Endothelial cell of umbilical vein (primary cell): ENCODE data around the gene HMBS.

Experiments
- CTCF ChIP-seq, 2 donors: IDR thresholded peaks; 1 replicate in 1 of 2; 2 replicates in 1 of 2; pipeline ENCODE4 v1.5.1; 2011; ENCODE audit warnings: low read length in 2 of 2, mild to moderate bottlenecking in 2 of 2, moderate library complexity in 2 of 2, control low read depth in 1 of 2, inconsistent platforms in 1 of 2, low read depth in 1 of 2; ENCODE audit not compliant: insufficient read depth in 1 of 2; ENCODE audit errors: extremely low read depth in 1 of 2
- EZH2 ChIP-seq: IDR thresholded peaks from 2 replicates; pipeline ENCODE4 v1.6.1; 2012; ENCODE audit warnings: borderline replicate concordance, low read depth, mild to moderate bottlenecking, moderate library complexity, low read length, inconsistent platforms; ENCODE audit not compliant: severe bottlenecking
- FOS ChIP-seq: IDR thresholded peaks from 2 replicates; pipeline ENCODE4 v1.6.1; 2011; ENCODE audit warnings: mild to moderate bottlenecking, low read length, moderate library complexity, borderline replicate concordance; ENCODE audit not compliant: insufficient read depth
- MYC ChIP-seq: IDR thresholded peaks from one replicate; pipeline ENCODE4 v1.6.1; 2011; ENCODE audit warnings: mild to moderate bottlenecking, low read depth, low read length
- POLR2A ChIP-seq: IDR thresholded peaks from 2 replicates; pipeline ENCODE4 v1.6.1; 2012; ENCODE audit warnings: low read depth, mild to moderate bottlenecking, control low read depth, low read length
- POLR2AphosphoS5 ChIP-seq: IDR thresholded peaks from 2 replicates; pipeline ENCODE4 v1.6.1; 2012; ENCODE audit warnings: low read depth, mild to moderate bottlenecking, control low read depth, low read length, moderate library complexity; ENCODE audit not compliant: insufficient read depth

- no peak for TF ChIP-seq FOS
- TF ChIP-seq CTCF (IDR thresholded peaks at IDR 0.05; ENCODE audit: extremely low read depth in 1 of 2, insufficient read depth in 1 of 2, low read depth in 1 of 2, low read length in 2 of 2) = no peak
- no peak for TF ChIP-seq MYC
- TF ChIP-seq POLR2A = no peak
- TF ChIP-seq EZH2 = no peak
- no peak for TF ChIP-seq POLR2AphosphoS5
These were observed 6.8 kb upstream of the HMBS start for GRCh38 chr11:119077839-119078238.
